Measurements from ENCODE around the gene RTBDN. TPM values are rescaled to one million over a fixed set of nuclear protein-coding genes. Genes with fewer than 3 reads are reported as not detected.

Gene RTBDN
- total RNA-seq, 1 experiment from 2014 or later = 5.6 TPM

GRCh38 chr19:12864143-12864542 is 29.8 kb upstream of the RTBDN start:
- H3K4ac ChIP-seq (ENCODE audit: low read depth, low read length) = no peak overlapping the region
- no peak overlapping the region for H3K4me2 ChIP-seq (ENCODE audit: insufficient read depth, insufficient read length, low read length)
- no peaks in the 10 kb centered on the region for H3K79me1 ChIP-seq (ENCODE audit: insufficient read depth, low read depth, low read length, poor library complexity, severe bottlenecking)
- H3T11ph ChIP-seq (ENCODE audit: low read length) = no peak overlapping the region
- no peak for DNase-seq
- Mint-ChIP-seq H3K9me3 (no peaks in the 10 kb centered on the region; a peak in 1 of 5 replicates), H3K4me1 (peaks cover 24 to 32% of the 10 kb centered on the region in 2 experiments), H3K36me3 (ENCODE audit: insufficient read depth in 1 of 3, low read depth in 3 of 3) (peaks cover 12 to 16% (median 12%) of the 10 kb centered on the region in 3 experiments), H3K27me3 (ENCODE audit: low read depth) (peaks cover 11% of the 10 kb centered on the region), H3K4me3 (no peak overlapping the region), H3K27ac (no peak overlapping the region)
- H2AFZ ChIP-seq (ENCODE audit: low read length) = no peak overlapping the region
- no peak overlapping the region for H4K8ac ChIP-seq (replicated peaks; ENCODE audit: insufficient read length, low read depth, low read length)
- no peak overlapping the region for H3K56ac ChIP-seq (ENCODE audit: insufficient read length, low read depth, low read length)
- H2AK5ac ChIP-seq (ENCODE audit: insufficient read length, low read length) = no peak overlapping the region
- no peak overlapping the region for H2BK15ac ChIP-seq (ENCODE audit: low read depth, low read length)
- H3K79me2 ChIP-seq (ENCODE audit: insufficient read depth, low read length) = no peaks in the 10 kb centered on the region
- no peak overlapping the region for H2BK5ac ChIP-seq (ENCODE audit: insufficient read length, low read length)
- no peak overlapping the region for H4K91ac ChIP-seq (ENCODE audit: insufficient read length, low read depth, low read length)
- no peak overlapping the region for H3K23ac ChIP-seq (ENCODE audit: insufficient read length, low read depth, low read length)
- H3K14ac ChIP-seq (ENCODE audit: insufficient read depth, low read length) = no peak overlapping the region
- H2BK12ac ChIP-seq (ENCODE audit: insufficient read length, low read depth, low read length) = no peak overlapping the region
- no peak overlapping the region for H3K27ac ChIP-seq (ENCODE audit: insufficient read length, low read depth, low read length)
- no peak for TF ChIP-seq CTCF (conservative IDR thresholded peaks at IDR 0.05)
- no peaks in the 10 kb centered on the region for H3K27me3 ChIP-seq (ENCODE audit: insufficient read depth, low read length)
- no peak overlapping the region for H2BK20ac ChIP-seq (ENCODE audit: low read depth, low read length, poor library complexity, severe bottlenecking)
- H3K9ac ChIP-seq (ENCODE audit: extremely low read depth, insufficient read length, low read length) = no peak overlapping the region
- H2BK120ac ChIP-seq (ENCODE audit: low read depth, low read length, poor library complexity, severe bottlenecking) = no peak overlapping the region
- WGBS (ENCODE audit: extremely low coverage, insufficient read length, low lambda C conversion rate) = no CpG with 5 or more reads among the region's 4 CpGs
- peaks cover 5% of the 10 kb centered on the region for H3K23me2 ChIP-seq (ENCODE audit: insufficient read length, low read depth, low read length, poor library complexity, severe bottlenecking)
- peaks cover 7% of the 10 kb centered on the region for H4K20me1 ChIP-seq (ENCODE audit: control insufficient read depth, insufficient read depth, insufficient read length)
- peaks cover 3% of the 10 kb centered on the region; the same call in 1 of the 2 replicates for H3K4me1 ChIP-seq (ENCODE audit: insufficient read depth, low read length)
- no peaks in the 10 kb centered on the region for H3K9me3 ChIP-seq (ENCODE audit: control insufficient read depth, low read depth, low read length)
- H3K18ac ChIP-seq (ENCODE audit: insufficient read length, low read depth, low read length) = no peak overlapping the region
- H4K5ac ChIP-seq (ENCODE audit: insufficient read length, low read depth, low read length) = no peak overlapping the region

Measured in H9 (cell line).